ENCODE measurements around the gene CCDC85B. TPM values are rescaled to one million over a fixed set of nuclear protein-coding genes. Genes with fewer than 3 reads are reported as not detected.

Gene CCDC85B
- total and polyA plus RNA-seq, 2 of the 13 experiments (the other 11 are each of a cell fraction or from before 2014, with no cell fraction given): 8.2 to 19.5 TPM

- TF ChIP-seq, protein P1, sequence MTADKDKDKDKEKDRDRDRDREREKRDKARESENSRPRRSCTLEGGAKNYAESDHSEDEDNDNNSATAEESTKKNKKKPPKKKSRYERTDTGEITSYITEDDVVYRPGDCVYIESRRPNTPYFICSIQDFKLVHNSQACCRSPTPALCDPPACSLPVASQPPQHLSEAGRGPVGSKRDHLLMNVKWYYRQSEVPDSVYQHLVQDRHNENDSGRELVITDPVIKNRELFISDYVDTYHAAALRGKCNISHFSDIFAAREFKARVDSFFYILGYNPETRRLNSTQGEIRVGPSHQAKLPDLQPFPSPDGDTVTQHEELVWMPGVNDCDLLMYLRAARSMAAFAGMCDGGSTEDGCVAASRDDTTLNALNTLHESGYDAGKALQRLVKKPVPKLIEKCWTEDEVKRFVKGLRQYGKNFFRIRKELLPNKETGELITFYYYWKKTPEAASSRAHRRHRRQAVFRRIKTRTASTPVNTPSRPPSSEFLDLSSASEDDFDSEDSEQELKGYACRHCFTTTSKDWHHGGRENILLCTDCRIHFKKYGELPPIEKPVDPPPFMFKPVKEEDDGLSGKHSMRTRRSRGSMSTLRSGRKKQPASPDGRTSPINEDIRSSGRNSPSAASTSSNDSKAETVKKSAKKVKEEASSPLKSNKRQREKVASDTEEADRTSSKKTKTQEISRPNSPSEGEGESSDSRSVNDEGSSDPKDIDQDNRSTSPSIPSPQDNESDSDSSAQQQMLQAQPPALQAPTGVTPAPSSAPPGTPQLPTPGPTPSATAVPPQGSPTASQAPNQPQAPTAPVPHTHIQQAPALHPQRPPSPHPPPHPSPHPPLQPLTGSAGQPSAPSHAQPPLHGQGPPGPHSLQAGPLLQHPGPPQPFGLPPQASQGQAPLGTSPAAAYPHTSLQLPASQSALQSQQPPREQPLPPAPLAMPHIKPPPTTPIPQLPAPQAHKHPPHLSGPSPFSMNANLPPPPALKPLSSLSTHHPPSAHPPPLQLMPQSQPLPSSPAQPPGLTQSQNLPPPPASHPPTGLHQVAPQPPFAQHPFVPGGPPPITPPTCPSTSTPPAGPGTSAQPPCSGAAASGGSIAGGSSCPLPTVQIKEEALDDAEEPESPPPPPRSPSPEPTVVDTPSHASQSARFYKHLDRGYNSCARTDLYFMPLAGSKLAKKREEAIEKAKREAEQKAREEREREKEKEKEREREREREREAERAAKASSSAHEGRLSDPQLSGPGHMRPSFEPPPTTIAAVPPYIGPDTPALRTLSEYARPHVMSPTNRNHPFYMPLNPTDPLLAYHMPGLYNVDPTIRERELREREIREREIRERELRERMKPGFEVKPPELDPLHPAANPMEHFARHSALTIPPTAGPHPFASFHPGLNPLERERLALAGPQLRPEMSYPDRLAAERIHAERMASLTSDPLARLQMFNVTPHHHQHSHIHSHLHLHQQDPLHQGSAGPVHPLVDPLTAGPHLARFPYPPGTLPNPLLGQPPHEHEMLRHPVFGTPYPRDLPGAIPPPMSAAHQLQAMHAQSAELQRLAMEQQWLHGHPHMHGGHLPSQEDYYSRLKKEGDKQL (CRISPR knock-in tag; IDR thresholded peaks at IDR 0.05; ENCODE audit: low read depth): peak; percentile 80; the same call in 1 of the 2 replicates
- TF ChIP-seq ZMAT3 (CRISPR knock-in tag; conservative IDR thresholded peaks at IDR 0.05) (peak; percentile 86; the same call in 1 of the 2 replicates), RELA (CRISPR knock-in tag; IDR thresholded peaks at IDR 0.05) (no peak; the same call in none of the 2 replicates), ZNF776 (CRISPR knock-in tag; IDR thresholded peaks at IDR 0.05) (peak; percentile 85), ZNF331 (CRISPR knock-in tag; IDR thresholded peaks at IDR 0.05) (peak; percentile 85), PHF5A (CRISPR knock-in tag; IDR thresholded peaks at IDR 0.05; ENCODE audit: low read depth, unreplicated experiment) (peak; percentile 92), REPIN1 (CRISPR knock-in tag; IDR thresholded peaks at IDR 0.05; ENCODE audit: borderline replicate concordance, low read depth) (peak; percentile 81), SALL2 (CRISPR knock-in tag; IDR thresholded peaks at IDR 0.05) (peak; percentile 89), HNRNPL (IDR thresholded peaks at IDR 0.05; ENCODE audit: low read depth, low read length) (no peak), ERF (CRISPR knock-in tag; IDR thresholded peaks at IDR 0.05) (peak; percentile 78), HOXD1 (CRISPR knock-in tag; IDR thresholded peaks at IDR 0.05) (peak; percentile 60; the same call in 1 of the 2 replicates), HIVEP1 (CRISPR knock-in tag; IDR thresholded peaks at IDR 0.05) (peak; percentile 90; the same call in 1 of the 2 replicates), ZNF282 (IDR thresholded peaks at IDR 0.05; ENCODE audit: partially characterized antibody) (no peak), AFF4 (CRISPR knock-in tag; IDR thresholded peaks at IDR 0.05) (no peak), ZNF17 (CRISPR knock-in tag; IDR thresholded peaks at IDR 0.05) (no peak), ZNF563 (CRISPR knock-in tag; IDR thresholded peaks at IDR 0.05) (peak; percentile 72), TIGD3 (CRISPR knock-in tag; IDR thresholded peaks at IDR 0.05; ENCODE audit: borderline replicate concordance) (0 out of 2 replicates have a peak, but pooled peaks have one; percentile 12), POLR2A (IDR thresholded peaks at IDR 0.05; ENCODE audit: insufficient read depth in 1 of 2, low read depth in 2 of 2, low read length in 2 of 2) (peak in 1 of 2 experiments; percentile 46; a peak in 2 of 4 replicates), SOX6 (IDR thresholded peaks at IDR 0.05) (no peak), SOX6 (CRISPR knock-in tag; IDR thresholded peaks at IDR 0.05) (peak; percentile 23; the same call in 1 of the 2 replicates), GATA4 (IDR thresholded peaks at IDR 0.05; ENCODE audit: borderline replicate concordance, low read depth) (no peak)
Observed at GRCh38 chr11:65919141-65919572, 28.7 kb downstream of the CCDC85B start, which contains the start of gene DRAP1 (continued).

Data from HepG2 (cell line).